8988T (cell line): Measurements from ENCODE around the gene JAKMIP1.
"Not testable (repeated sequence)": the region's sequence is repeated elsewhere in the genome, so short reads cannot be mapped to it uniquely, and the experiment has no call there.

Experiments used
- DNase-seq: peaks from one replicate; pipeline ENCODE4 v3.0.0; 2011

Gene JAKMIP1

GRCh38 chr4:6228158-6229067, 28.1 kb upstream of the JAKMIP1 start:
- no peak for DNase-seq

- DNase-seq, result no peak
Measured at GRCh38 chr4:6227412-6228157, 27.2 kb upstream of the JAKMIP1 start.

DNA sequence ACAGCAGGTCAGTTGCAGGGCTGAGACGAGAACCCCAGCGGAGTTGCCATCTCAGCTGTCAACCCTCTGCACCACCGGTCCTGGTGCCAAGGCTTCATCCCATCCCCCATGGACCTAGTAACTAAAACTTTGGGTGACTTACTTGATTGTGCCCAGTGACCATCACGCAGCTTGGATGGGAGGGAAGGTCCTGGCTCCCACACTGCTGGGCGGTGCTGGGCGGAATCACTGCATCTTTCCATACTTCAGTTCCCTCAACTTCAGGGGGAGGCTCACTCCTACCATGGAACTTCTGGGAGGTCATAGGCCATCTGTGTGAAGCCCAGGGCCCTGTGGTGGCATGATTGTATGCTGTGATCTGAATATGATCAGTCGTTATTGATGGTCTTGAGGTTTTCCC, 26.2 kb upstream of the JAKMIP1 start:
- no peak for DNase-seq

DNA sequence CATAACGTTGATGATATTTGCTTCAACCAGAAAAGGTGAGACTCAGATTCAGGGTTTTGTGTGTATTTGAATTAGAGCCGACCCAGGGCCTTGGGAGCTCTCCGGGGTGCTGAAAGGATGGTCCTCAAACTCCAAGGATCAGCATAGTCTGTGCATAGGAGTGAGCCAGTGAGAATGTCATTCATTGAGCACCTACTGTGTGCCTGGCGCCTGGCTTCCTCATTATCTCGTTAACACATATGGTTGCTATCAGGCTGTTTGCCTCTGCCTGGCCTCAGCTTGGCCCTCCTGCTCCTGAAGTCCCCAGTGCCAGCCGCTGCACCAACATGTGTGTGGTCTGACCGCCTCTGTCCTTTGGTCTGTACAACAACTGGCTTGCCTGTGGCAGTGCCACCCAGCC, 25.1 kb upstream of the JAKMIP1 start:
- DNase-seq, result no peak

GRCh38 chr4:6224735-6225134, 24.4 kb upstream of the JAKMIP1 start:
- DNase-seq, result no peak

- DNase-seq, result no peak
Measured at GRCh38 chr4:6222761-6223292, 22.5 kb upstream of the JAKMIP1 start.

GRCh38 chr4:6221851-6222760, 21.8 kb upstream of the JAKMIP1 start:
- no peak for DNase-seq

- DNase-seq, result no peak
Measured at GRCh38 chr4:6221301-6221850, 21.0 kb upstream of the JAKMIP1 start.

DNA sequence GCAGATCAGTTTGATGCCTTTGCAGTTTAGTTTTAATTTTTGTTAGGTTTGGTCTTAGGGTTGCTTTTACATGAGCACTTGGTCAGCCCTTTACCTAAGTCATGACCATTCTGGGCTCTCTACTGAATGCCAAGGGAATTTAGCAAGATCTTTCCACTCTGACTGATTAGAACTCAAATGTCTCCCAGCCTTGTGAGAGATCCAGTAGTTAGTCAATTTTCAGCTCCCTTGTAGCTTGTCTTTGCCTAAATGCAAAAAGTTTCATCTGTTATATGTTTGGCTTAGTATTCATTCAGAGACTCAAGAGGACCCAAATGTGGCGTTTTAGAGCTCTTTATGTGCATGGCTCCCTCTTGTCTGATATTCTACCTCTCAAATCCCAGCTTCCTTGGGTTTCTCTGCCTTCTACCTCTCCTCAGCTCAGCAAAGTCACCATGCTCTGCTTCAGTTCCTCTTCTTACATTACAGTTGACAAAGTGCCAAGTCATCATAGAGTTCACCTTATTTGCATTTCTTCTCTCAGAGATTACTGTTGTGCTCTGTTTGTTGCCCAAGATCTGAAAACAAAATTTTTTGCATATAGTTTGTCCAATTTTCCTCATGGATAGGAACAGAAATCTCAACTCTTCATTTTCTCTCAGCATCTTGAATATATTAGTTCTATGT, 17.5 kb upstream of the JAKMIP1 start:
- no peak for DNase-seq

DNA sequence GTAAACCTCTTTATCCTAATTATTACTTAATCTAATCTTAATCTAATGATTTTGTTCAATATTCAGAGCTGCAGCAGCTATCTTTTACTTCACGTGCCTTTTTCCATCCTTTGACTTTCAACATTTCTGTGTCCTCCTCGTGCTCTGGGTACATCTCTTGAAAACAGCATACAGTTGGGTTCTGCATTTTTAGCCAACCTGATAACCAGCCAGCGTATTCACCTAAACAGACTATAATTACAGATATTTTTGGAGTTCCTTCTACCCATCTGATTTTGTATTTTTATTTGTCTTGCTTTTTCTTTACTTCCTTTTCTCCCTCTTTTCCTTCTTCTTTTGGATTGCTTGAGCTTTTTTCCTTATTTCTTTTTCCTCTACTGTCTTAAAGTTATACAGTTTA, 16.2 kb upstream of the JAKMIP1 start:
- no peak for DNase-seq

DNA sequence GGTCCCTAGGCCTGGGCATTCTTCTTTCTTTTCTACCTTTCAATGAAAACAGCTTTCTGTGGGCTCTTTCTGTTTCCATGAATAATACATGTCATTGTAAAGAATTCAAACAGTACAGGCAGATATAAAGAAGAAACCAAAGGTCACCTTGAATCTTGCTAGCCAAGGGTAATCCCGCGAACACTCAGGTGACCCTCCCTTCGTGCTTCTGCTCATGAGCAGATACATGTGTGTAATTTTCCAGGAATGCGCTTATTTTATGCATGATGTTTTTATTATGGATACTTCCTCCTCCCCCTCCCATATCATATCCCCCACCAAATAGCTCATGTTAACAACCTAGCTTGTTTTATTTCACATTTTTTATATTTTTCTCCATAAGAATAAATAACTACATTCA, 9.6 kb upstream of the JAKMIP1 start:
- no peak for DNase-seq

GRCh38 chr4:6209291-6209690, 8.9 kb upstream of the JAKMIP1 start:
- DNase-seq, result not testable (repeated sequence)

- no peak for DNase-seq
Measured at GRCh38 chr4:6208416-6208815, 8.1 kb upstream of the JAKMIP1 start.

DNA sequence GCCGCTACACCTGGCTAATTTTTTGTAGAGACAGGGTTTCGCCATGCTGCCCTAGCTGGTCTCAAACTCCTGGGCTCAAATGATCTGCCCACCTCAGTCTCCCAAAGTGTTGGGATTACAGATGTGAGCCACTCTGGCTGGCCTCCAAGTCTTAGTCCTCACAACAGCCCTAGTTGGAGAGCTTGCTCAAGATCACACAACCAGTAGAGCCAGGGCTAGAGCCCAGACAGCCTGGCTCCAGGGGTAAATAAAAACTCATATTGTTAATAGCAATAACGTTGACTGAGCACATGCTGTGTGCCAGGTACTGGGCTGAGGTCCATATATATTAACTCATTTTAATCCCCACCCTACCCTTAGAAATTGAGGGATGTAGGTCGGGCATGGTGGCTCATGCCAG, 7.3 kb upstream of the JAKMIP1 start:
- no peak for DNase-seq

GRCh38 chr4:6206771-6207290, 6.5 kb upstream of the JAKMIP1 start:
- DNase-seq, result no peak

DNA sequence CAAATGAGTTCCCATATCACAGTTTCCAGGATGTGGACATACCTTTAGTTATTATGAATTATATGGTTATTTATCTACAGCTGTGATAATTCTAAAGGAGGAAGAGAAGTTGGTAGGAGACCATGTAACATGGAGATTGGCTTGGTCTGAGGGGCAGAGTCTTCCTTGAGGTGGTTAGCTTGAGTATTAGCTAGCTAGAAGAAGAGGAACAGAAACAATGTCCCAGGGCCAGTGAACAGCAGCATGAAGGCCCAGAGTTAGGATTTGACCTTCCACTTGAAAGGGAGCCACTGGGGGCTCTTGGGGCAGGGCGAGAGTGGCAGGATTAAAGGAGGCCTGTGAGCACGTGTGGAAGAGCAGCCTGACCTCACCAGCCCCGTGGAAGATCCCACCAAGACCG, 5.6 kb upstream of the JAKMIP1 start:
- no peak for DNase-seq

DNA sequence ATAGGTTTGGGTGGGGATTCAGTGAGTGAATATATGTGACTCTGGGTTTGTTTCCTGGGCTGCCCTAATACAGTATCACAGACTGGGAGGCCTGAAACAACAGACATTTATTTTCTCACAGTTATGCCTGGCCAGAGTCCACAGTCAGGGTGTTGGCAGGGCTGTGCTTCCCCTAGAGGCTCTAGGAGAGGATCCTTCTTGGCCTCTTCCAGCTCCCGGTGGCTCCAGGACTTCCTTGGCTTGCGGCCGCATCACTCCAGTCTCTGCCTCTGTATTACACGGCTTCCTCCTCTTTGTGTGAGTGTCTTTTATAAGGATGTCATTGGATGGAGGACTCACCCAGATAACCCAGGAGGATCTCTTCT, 5.2 kb upstream of the JAKMIP1 start:
- no peak for DNase-seq

- no peak for DNase-seq
Measured at GRCh38 chr4:6204871-6205566, 4.7 kb upstream of the JAKMIP1 start.

GRCh38 chr4:6204098-6204497, 3.7 kb upstream of the JAKMIP1 start:
- DNase-seq, result no peak

DNA sequence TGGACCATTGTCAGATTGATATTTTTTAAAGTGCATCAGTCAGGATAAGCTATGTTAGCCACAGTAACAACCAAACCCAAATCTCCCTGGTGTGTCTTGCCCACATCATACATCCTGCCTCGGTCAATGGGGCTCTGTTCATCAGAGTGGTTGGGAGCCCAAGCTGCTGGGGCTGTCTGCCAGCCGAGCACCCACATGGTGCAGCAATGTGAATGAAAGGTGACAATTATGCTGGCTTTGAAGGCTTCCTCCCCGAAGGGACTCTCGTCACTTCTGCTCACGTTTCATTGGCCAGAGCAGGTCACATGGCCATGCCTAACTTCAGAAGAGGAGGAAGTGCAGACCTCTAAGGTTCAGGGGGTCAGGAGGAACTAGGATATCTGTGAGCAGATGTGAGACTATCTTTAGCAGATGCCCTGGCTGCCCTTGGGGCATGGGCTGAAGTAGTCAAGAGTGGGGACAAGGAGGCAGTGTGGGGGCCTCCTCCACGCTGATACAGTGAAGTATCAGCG, 1.3 kb upstream of the JAKMIP1 start:
- DNase-seq, result no peak

GRCh38 chr4:6200922-6201362, 593 bp upstream of the JAKMIP1 start:
- no peak for DNase-seq
